HepG2 (cell line): ENCODE measurements around the gene KLKB1. TPM values are rescaled to one million over a fixed set of nuclear protein-coding genes. Genes with fewer than 3 reads are reported as not detected.

ENCODE experiments used
- ATAC-seq: fragments of 200-7000 bp; cut with Tn5 transposase; 3 replicates; pipeline ENCODE4 v1.9.1; 2020; ENCODE audit warnings: mild to moderate bottlenecking, moderate library complexity
- BruUV-seq: library from RNA; stranded (reverse); fragments of 400-500 nt; replicated peaks from 2 replicates; lab custom pipeline; 2021; lab: Mats Ljungman, UMichigan
- CTCF ChIA-PET: fragments of 300-600 bp; formaldehyde crosslinking; extraction: SDS; loops from one replicate; lab custom pipeline; 2021; ENCODE audit warnings: low total read pairs, inconsistent platforms, low intra/inter-chr PET ratio; lab: Yijun Ruan, JAX
- POLR2A ChIA-PET: fragments of 350-600 bp; sonication (Branson Sonifier 250); formaldehyde crosslinking; loops from one replicate; lab custom pipeline; 2020; ENCODE audit warnings: antibody characterized with exemption, inconsistent platforms; lab: Yijun Ruan, JAX
- DNase-seq: peaks from one replicate; pipeline ENCODE4 v3.0.0-alpha.2; 2015; ENCODE audit warnings: low spot score
- FAIRE-seq: peaks from 3 replicates; lab custom pipeline; 2011; peaks lifted over from hg19 to GRCh38; lab: Jason Lieb, UNC
- H2AFZ ChIP-seq: one replicate; pipeline ENCODE4 v1.6.1; 2011; ENCODE audit warnings: low read length, inconsistent platforms
- H3K27ac ChIP-seq: fragments of 300-600 bp; 3 replicates; pipeline ENCODE4 v1.8.0; 2011; ENCODE audit warnings: mixed run types, mild to moderate bottlenecking, mixed read lengths, low read length, inconsistent platforms; ENCODE audit not compliant: insufficient read depth; ENCODE audit errors: extremely low read length
- H3K27me3 ChIP-seq, 2 experiments: fragments of 200-600 bp in 1 of 2; 2 replicates in 1 of 2; 3 replicates in 1 of 2; pipeline versions ENCODE4 v1.6.0 to v1.8.0; 2011; ENCODE audit warnings: low read length in 2 of 2, mild to moderate bottlenecking in 2 of 2, moderate library complexity in 2 of 2, inconsistent platforms in 1 of 2; ENCODE audit not compliant: insufficient read depth in 2 of 2, control insufficient read depth in 1 of 2
- H3K36me3 ChIP-seq, 2 experiments: fragments of 200-600 bp in 1 of 2; replicated peaks in 1 of 2; 2 replicates in 1 of 2; 3 replicates in 1 of 2; pipeline versions ENCODE4 v1.5.1 to v1.8.0; 2011; ENCODE audit warnings: low read length in 2 of 2, inconsistent platforms in 1 of 2; ENCODE audit not compliant: insufficient read depth in 2 of 2, control insufficient read depth in 1 of 2
- H3K4me1 ChIP-seq: 2 replicates; pipeline ENCODE4 v1.5.1; 2012; ENCODE audit warnings: low read length, inconsistent platforms; ENCODE audit not compliant: insufficient read depth
- H3K4me2 ChIP-seq: 2 replicates; pipeline ENCODE4 v1.6.0; 2011; ENCODE audit warnings: low read depth, low read length, inconsistent platforms
- H3K4me3 ChIP-seq, 3 experiments: fragments of 200-600 bp in 1 of 3; sonication (generic), shearing (Covaris generic) in 1 of 3; replicated peaks in 1 of 3; 2 replicates each; pipeline ENCODE4 v1.5.1; 2011 to 2016; ENCODE audit warnings: low read length in 3 of 3, inconsistent platforms in 2 of 3, low read depth in 2 of 3, mild to moderate bottlenecking in 2 of 3, control low read depth in 1 of 3, mixed read lengths in 1 of 3; ENCODE audit not compliant: insufficient read depth in 1 of 3
- H3K79me2 ChIP-seq: one replicate; pipeline ENCODE4 v1.6.1; 2011; ENCODE audit warnings: low read length, inconsistent platforms; ENCODE audit not compliant: insufficient read depth
- H3K9ac ChIP-seq: 2 replicates; pipeline ENCODE4 v1.6.0; 2011; ENCODE audit warnings: mild to moderate bottlenecking, low read depth, low read length, inconsistent platforms; ENCODE audit not compliant: insufficient read depth
- H3K9me3 ChIP-seq: 2 replicates; pipeline ENCODE4 v1.5.1; 2012; ENCODE audit warnings: mild to moderate bottlenecking, low read length
- H4K20me1 ChIP-seq: 2 replicates; pipeline ENCODE4 v1.6.0; 2011; ENCODE audit warnings: inconsistent platforms, mild to moderate bottlenecking, low read length, moderate library complexity; ENCODE audit not compliant: insufficient read depth
- BCL6 ChIP-seq: IDR thresholded peaks from 2 replicates; pipeline ENCODE4 v1.6.1; 2016; ENCODE audit warnings: missing genetic modification reagents, missing compliant biosample characterization
- E2F5 ChIP-seq: sonication (generic); formaldehyde crosslinking; conservative IDR thresholded peaks from 2 replicates; pipeline ENCODE4 v1.4.0; 2020; ENCODE audit warnings: missing genetic modification reagents
- GTF3A ChIP-seq: sonication (generic); formaldehyde crosslinking; conservative IDR thresholded peaks from 2 replicates; pipeline ENCODE4 v1.4.0; 2020; ENCODE audit warnings: mild to moderate bottlenecking, missing genetic modification reagents
- KLF9 ChIP-seq: IDR thresholded peaks from 2 replicates; pipeline ENCODE4 v1.6.1; 2016; ENCODE audit warnings: low read depth
- POLR2AphosphoS5 ChIP-seq: IDR thresholded peaks from 2 replicates; pipeline ENCODE4 v1.6.1; 2012; ENCODE audit warnings: low read depth, low read length
- SMARCE1 ChIP-seq: fragments of 450-650 bp; IDR thresholded peaks from 2 replicates; pipeline ENCODE4 v1.6.1; 2017; ENCODE audit warnings: borderline replicate concordance
- TCF12 ChIP-seq, 2 experiments: fragments of 450-650 bp in 1 of 2; sonication (generic) in 1 of 2; formaldehyde crosslinking in 1 of 2; IDR thresholded peaks; 2 replicates each; pipeline versions ENCODE4 v1.6.1 to v1.8.0; 2017 to 2022; ENCODE audit warnings: antibody characterized with exemption in 1 of 2, mild to moderate bottlenecking in 1 of 2, missing genetic modification reagents in 1 of 2, moderate library complexity in 1 of 2
- ZBTB38 ChIP-seq: sonication (generic); formaldehyde crosslinking; IDR thresholded peaks from 2 replicates; pipeline ENCODE4 v1.5.1; 2020; ENCODE audit warnings: mild to moderate bottlenecking, missing genetic modification reagents
- ZBTB40 ChIP-seq, 2 experiments: fragments of 450-650 bp in 1 of 2; sonication (generic) in 1 of 2; formaldehyde crosslinking in 1 of 2; IDR thresholded peaks; 2 replicates each; pipeline versions ENCODE4 v1.6.1 to v1.8.0; 2016 to 2022; ENCODE audit warnings: antibody characterized with exemption in 1 of 2, mild to moderate bottlenecking in 1 of 2, missing genetic modification reagents in 1 of 2
- ZKSCAN5 ChIP-seq: sonication (generic); formaldehyde crosslinking; IDR thresholded peaks from 2 replicates; pipeline ENCODE4 v1.5.1; 2020; ENCODE audit warnings: mild to moderate bottlenecking, missing genetic modification reagents
- ZNF260 ChIP-seq: sonication (generic); formaldehyde crosslinking; IDR thresholded peaks from 2 replicates; pipeline ENCODE4 v1.4.0; 2020; ENCODE audit warnings: missing genetic modification reagents, low read depth, mild to moderate bottlenecking, borderline replicate concordance
- ZNF30 ChIP-seq: sonication (generic); formaldehyde crosslinking; IDR thresholded peaks from 2 replicates; pipeline ENCODE4 v1.5.0; 2020; ENCODE audit warnings: mild to moderate bottlenecking, missing genetic modification reagents
- ZNF468 ChIP-seq: sonication (generic); formaldehyde crosslinking; IDR thresholded peaks from 2 replicates; pipeline ENCODE4 v1.8.0; 2022; ENCODE audit warnings: mild to moderate bottlenecking, moderate library complexity, missing genetic modification reagents
- WGBS: methylation state at CpG from one replicate; pipeline ENCODE4 v1.1.6; 2017; ENCODE audit warnings: low lambda C conversion rate; 5-methylcytosine and 5-hydroxymethylcytosine counted together
- in situ Hi-C: cut with HindIII; loops from 2 replicates; pipeline ENCODE4 v1.10.0; 2017; ENCODE audit warnings: low pct_unique_long_range_greater_than_20kb; ENCODE audit not compliant: extremely low pct_ligation_motif_present
- intact Hi-C: fragments of 100-400 bp; cut with micrococcal nuclease; formaldehyde crosslinking; loops from one replicate; pipeline ENCODE4 v1.10.0; 2022; ENCODE audit not compliant: unreplicated experiment
- polyA plus RNA-seq, 8 experiments: library from polyadenylated mRNA; depleted of rRNA in 3 of 8; stranded (reverse) in 7 of 8; unstranded in 1 of 8; fragments of >200 nt; fragmentation: Illumina TruSeq in 4 of 8; extraction: Trizol in 4 of 8; gene quantifications; 2 replicates each; pipeline versions ENCODE4 v1.2.1 to v1.2.3, GENCODE V29; 2011 to 2016; ENCODE audit warnings: low read depth in 4 of 8, missing spikeins in 1 of 8, mixed read lengths in 1 of 8; ENCODE audit not compliant: insufficient read depth in 1 of 8
- total RNA-seq, 5 experiments: library from RNA; depleted of rRNA; stranded (reverse); fragments of >200 nt; fragmentation: Illumina TruSeq; extraction: Trizol; gene quantifications; 2 replicates each; pipeline ENCODE4 v1.2.3, GENCODE V29; 2016; ENCODE audit warnings: low read depth in 1 of 5

The KLKB1 gene
- total and polyA plus RNA-seq, 2 of the 13 experiments (the other 11 are each of a cell fraction or from before 2014, with no cell fraction given): 0.26 to 0.49 TPM

GRCh38 chr4:186285147-186285546 is 57.8 kb downstream of the KLKB1 start:
- Histone ChIP-seq H3K4me2 (no peak overlapping the region), H3K9ac (no peak overlapping the region)
- no peak for ATAC-seq

GRCh38 chr4:186286581-186286980 is 59.3 kb downstream of the KLKB1 start:
- 91% methylated on average over 3 of the region's 3 CpGs for WGBS
- Histone ChIP-seq H3K36me3 (peaks cover 0 to 3% of the 10 kb centered on the region in 2 experiments; a peak in 1 of 5 replicates), H2AFZ (no peak overlapping the region), H3K4me3 (no peak overlapping the region), H3K27ac (no peak overlapping the region), H3K27me3 (no peaks in the 10 kb centered on the region), H3K4me1 (peaks cover 25% of the 10 kb centered on the region), H3K9ac (no peak overlapping the region), H4K20me1 (no peaks in the 10 kb centered on the region), H3K4me2 (no peak overlapping the region), H3K9me3 (no peaks in the 10 kb centered on the region), H3K79me2 (no peaks in the 10 kb centered on the region)
- intact Hi-C loops (no loop called here), in situ Hi-C loops (no loop called here)
- DNase-seq (no peak), ATAC-seq (no peak), FAIRE-seq (no peak)
- CTCF ChIA-PET: no interaction called here
- POLR2A ChIA-PET: no interaction called here
- no TSS peak for BruUV-seq
- no peak for TF ChIP-seq ZBTB40 (IDR thresholded peaks at IDR 0.05)
- TF ChIP-seq ZBTB40 (CRISPR knock-in tag; IDR thresholded peaks at IDR 0.05): no peak
- TF ChIP-seq BCL6 (CRISPR knock-in tag): no peak
- no peak for TF ChIP-seq ZNF30

More at GRCh38 chr4:186285147-186285546, 57.8 kb downstream of the KLKB1 start:
- TF ChIP-seq TCF12 (IDR thresholded peaks at IDR 0.05) (no peak), TCF12 (CRISPR knock-in tag; IDR thresholded peaks at IDR 0.05) (no peak), E2F5 (CRISPR knock-in tag) (no peak), POLR2AphosphoS5 (no peak), ZKSCAN5 (no peak), KLF9 (CRISPR knock-in tag) (no peak), GTF3A (no peak), ZBTB38 (no peak), ZNF260 (no peak), ZNF468 (CRISPR knock-in tag) (no peak), SMARCE1 (no peak)
- TF ChIP-seq, all 625 proteins: peak for 0
- no peak overlapping the region for H3K4me3 ChIP-seq
- 96% methylated on average over 12 of the region's 12 CpGs for WGBS
- H2AFZ ChIP-seq: no peak overlapping the region
- no TSS peak for BruUV-seq
- H3K27me3 ChIP-seq: no peaks in the 10 kb centered on the region
- H3K4me1 ChIP-seq: peaks cover 25% of the 10 kb centered on the region
- H4K20me1 ChIP-seq: no peaks in the 10 kb centered on the region
- no peaks in the 10 kb centered on the region for H3K9me3 ChIP-seq
- no peak overlapping the region for H3K27ac ChIP-seq
- ChIA-PET POLR2A (no interaction called here), CTCF (no interaction called here)
- intact Hi-C loops (no loop called here), in situ Hi-C loops (no loop called here)
- DNase-seq: no peak
- no peak for FAIRE-seq
- peaks cover under 1 to 10% of the 10 kb centered on the region in 2 experiments; a peak in 2 of 5 replicates for H3K36me3 ChIP-seq
- H3K79me2 ChIP-seq: no peaks in the 10 kb centered on the region
